Cerebellar cortex (tissue), 1 donor: ENCODE data around the gene PRKCA.
"Not testable (repeated sequence)": the region's sequence is repeated elsewhere in the genome, so short reads cannot be mapped to it uniquely, and the experiment has no call there.

Experiments
- DNase-seq: peaks from one replicate; pipeline ENCODE4 v3.0.0-alpha.2; 2015; ENCODE audit warnings: low spot score

The PRKCA gene

DNA sequence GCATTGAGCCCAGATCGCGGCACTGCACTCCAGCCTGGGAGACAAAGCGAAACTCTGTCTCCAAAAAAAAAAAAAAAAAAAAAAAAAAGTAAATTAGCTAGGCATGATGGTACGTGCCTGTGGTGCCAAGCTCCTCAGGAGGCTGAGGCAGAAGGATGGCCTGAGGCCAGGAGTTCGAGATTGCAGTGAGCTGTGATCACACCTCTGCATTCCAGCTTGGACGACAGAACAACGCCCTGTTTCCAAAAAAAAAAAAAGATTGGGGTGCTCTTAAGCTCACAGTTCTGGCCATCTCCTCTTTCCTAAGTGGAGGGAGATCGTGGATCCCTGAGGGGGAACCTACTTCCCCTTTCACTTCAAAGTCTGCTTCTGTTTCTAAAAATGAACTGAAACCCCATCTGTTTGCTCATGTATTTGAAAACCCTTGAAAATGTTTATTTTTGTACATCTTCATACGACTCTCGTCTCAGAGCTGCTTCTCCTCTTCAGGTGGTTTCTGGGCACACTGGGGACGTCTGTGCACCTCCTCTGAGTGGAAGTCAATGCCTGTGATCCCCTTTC lies 138.8 kb downstream of the PRKCA start:
- DNase-seq = no peak

GRCh38 chr17:66443166-66443565 lies 140.8 kb downstream of the PRKCA start:
- DNase-seq = no peak

GRCh38 chr17:66443606-66444005 lies 141.2 kb downstream of the PRKCA start:
- no peak for DNase-seq

DNA sequence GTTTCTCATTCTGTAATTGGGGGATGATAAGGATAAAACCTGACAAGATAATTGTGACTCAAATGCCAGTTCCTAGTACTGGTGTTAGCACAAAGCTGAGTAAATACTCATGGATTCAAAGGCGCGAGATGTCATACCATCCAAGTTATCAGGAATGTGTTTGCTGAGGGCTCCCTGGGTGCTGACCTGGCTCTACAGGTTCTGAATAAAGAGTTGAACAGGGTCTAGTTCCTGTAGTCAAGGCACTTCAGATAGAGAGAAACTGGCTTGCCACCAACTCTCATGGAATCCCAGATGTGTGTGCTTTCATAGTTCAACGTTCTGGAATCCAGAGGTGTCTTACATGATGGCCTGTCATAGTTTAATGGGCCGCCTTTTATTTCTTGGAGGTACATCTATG lies 141.6 kb downstream of the PRKCA start:
- no peak for DNase-seq

DNA sequence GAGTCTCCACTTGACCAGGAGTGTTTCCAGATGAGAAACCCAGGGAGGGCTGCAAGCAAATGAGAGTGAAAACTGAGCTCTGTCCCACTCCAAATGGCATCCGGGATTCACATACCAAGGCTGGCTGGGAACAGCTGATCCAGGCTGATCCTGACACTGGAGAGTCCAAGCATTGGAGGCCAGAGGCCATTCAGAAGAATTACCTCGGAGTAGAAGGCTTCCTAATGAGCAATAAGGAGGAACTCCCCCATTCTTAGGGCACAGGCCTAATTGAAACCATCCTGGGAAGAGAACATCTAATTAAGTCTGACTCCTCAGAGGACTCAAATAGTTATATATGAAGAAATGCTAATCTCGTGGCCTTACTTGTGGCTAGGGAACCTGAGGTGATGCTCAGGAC lies 142.8 kb downstream of the PRKCA start:
- DNase-seq = no peak

GRCh38 chr17:66446419-66446818 lies 144.0 kb downstream of the PRKCA start:
- no peak for DNase-seq

DNA sequence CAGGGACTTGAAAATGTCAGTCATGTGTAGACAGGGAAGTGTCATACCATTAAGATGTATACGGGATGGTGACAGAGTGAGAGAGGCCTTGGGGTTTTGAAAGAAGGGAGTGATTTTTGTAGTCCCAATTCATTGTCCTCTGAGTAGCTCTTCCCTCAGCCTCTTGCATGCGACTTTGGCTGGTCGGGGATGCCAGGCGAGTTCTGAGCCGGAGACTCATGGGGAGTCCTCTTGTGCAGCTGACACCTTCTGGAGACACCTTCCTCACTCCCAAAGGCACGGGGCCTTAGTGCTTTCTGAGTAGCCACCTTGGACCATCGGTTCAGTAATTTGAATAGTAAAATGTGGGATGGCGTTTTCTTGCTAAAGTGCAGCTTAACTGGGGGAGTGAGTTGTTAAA lies 144.7 kb downstream of the PRKCA start:
- DNase-seq = no peak

GRCh38 chr17:66448026-66448639 lies 145.7 kb downstream of the PRKCA start:
- DNase-seq = no peak

DNA sequence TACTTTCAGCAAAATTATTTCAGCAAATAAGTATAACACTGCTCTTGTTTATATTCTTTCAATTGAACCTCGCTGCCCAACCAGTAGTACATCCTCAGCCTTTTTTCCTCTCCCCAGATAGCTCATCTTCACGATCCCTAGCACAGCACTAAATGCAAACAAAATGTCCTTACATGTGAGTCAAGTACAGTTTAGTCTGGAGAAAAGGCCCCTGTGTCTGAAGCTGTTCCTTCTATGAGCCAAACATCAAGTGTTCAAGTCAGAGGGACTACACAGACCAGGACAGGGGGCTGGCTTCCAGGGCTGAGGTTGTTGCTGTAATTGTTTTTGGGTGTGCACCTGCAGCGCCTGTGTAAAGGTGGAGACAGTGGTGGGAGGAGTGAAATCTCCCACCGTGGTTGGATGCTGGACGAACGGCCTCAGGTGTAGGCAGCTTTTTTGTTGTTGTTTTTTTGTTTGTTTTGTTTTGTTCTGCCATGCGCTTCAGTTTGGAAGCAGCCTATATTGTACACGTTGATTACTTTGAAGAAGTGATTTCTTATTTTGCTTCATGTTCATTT lies 147.1 kb downstream of the PRKCA start:
- no peak for DNase-seq

GRCh38 chr17:66450008-66450851 lies 147.8 kb downstream of the PRKCA start:
- no peak for DNase-seq

DNA sequence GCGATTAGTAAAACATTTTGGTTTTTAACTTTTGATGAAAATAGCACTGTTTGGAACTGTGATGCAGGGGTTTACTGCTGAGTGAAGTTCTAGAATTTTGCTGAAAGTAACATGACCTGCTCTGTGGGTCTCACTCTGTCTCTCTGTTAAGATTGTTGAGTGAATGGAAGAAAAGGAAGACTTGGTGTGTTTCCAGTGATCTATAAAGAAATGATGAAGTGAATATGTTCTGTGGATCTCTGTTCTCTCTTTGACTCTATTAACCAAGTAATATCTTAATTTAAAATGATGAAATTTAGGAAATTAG lies 148.4 kb downstream of the PRKCA start:
- no peak for DNase-seq

GRCh38 chr17:66451188-66452149 lies 149.1 kb downstream of the PRKCA start:
- DNase-seq = no peak

GRCh38 chr17:66455060-66455459 lies 152.6 kb downstream of the PRKCA start:
- no peak for DNase-seq

DNA sequence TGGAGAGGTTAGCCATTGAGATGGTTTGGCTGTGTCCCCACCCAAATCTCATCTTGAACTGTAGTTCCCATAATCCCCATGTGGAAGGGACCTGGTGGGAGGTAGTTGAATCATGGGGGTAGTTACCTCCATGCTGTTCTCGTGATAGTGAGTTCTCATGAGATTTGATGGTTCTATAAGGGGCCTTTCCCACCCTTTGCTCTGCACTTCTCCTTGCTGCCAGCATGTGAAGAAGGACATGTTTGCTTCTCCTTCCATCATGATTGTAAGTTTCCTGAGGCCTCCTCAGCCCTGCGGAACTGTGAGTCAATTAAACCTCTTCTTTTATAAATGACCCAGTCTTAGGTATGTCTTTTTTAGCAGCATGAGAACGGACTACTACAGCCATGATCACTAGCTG lies 155.1 kb downstream of the PRKCA start:
- not testable (repeated sequence) for DNase-seq

GRCh38 chr17:66458782-66459181 lies 156.4 kb downstream of the PRKCA start:
- DNase-seq = no peak

GRCh38 chr17:66459811-66460270 lies 157.4 kb downstream of the PRKCA start:
- DNase-seq = peak; percentile 46

- no peak for DNase-seq
Measured at GRCh38 chr17:66460558-66460957, 158.1 kb downstream of the PRKCA start.

- no peak for DNase-seq
Measured at GRCh38 chr17:66461343-66461995, 159.1 kb downstream of the PRKCA start.

GRCh38 chr17:66462010-66462409 lies 159.6 kb downstream of the PRKCA start:
- DNase-seq = no peak

DNA sequence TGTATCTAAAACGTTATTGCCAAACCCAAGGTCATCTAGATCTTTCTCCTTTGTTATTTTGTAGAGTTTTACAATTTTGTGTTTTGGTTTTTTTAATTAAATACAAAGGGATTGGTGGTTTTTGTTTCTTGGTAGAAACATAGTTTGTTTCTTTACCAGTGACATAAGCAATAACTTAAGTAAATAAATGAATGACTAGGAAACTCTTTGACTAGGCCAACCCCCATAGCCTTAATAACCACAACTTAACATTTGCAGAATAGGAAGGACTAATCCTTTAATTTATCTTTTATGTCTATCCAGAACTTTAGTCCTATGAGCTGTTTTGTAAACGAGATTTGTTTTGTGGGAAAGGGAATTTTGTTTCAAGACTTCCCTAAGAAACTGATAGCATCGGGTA lies 162.5 kb downstream of the PRKCA start:
- DNase-seq = no peak

GRCh38 chr17:66465701-66466100 lies 163.3 kb downstream of the PRKCA start:
- DNase-seq = no peak
